ENCODE data around the gene WWTR1. TPM values are rescaled to one million over a fixed set of nuclear protein-coding genes. Genes with fewer than 3 reads are reported as not detected.

WWTR1 gene
- total RNA-seq, 1 experiment from 2014 or later = 14.1 TPM

DNA sequence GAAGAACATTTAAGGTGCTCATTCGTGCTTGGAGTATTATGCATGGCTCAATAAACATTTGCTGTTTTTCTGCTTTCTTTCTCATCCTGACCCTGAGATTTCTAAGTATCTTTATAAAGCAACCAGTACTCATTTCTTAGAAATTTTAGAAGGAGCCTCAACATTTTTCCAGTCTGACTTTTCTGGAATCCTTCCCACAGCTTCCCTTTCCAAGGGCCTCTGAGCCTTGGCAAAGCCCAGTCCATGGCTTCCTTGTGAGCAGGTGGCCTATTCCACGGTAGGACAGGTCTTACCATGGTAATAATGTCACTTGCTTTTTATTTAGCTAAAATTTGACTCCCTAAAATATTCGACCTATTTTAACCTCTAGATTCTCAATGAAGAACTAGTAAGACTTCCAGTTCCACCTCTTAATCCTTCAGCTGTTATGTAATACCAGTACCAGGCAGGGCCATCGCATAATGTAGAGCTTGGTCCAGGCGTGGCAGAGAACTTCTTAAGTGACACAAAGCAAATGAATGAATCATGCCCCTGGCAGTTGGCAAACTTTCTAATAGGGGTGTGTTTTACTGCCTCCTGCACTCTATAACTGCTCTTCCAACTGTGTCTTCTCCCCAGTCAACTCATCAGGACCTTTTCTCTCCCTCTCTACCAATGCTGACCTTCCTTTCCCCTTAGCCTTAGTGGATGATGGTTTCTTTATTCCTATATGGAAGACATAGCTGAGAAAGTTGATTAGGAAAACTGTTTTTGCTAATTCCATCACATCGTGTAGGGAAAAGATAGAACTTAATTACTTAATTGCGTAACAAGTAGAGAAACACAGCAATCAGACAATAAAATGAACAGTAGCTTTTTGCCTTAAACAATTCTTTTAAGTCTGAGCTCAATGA, 184.2 kb downstream of the WWTR1 start:
- no peak overlapping the region for H3K4me3 ChIP-seq (ENCODE audit: insufficient read depth, low read depth, low read length)
- no peaks in the 10 kb centered on the region; the same call in 1 of the 2 replicates for H3K27me3 ChIP-seq (ENCODE audit: control insufficient read depth, insufficient read depth, low read length)
- no peaks in the 10 kb centered on the region for H3K36me3 ChIP-seq (replicated peaks; ENCODE audit: control insufficient read depth, insufficient read depth, low read length)
- DNase-seq = no peak

DNA sequence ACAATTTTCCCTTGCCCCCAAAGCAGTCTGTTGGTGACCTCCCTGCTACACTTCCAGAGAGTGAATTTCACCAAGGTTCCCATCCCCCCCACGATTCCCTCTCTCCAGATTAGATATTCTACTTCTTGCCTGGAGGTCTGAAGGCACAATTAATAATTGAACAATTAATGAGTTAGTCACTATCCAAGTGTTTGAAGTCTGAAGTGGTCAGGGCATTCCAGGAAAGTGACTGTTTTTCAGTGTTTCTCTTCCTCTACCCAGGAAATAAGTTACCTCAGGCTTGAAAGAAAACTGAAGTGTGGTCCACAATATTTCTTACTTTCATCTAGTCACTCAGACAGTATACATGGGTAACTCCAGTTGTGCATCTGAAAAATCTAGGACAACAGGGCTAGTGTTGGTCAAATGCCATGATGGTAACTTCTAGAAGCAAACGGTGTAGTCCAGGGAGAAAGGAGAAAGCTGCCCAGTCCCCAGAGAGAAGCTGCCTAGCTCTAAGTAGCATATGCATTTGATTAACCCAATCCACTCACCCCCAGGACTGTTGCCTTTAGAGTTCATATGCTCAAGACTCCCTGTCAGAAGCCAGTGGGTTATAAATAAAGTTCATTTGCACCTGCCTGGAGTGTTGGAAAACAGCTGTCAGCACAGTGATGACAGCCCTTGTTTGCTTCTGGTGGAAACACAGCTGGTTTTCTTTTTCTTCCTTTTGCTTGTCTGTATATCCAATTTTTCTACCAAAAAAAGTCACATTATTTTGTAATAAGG, 185.6 kb downstream of the WWTR1 start:
- Histone ChIP-seq H3K4me3 (ENCODE audit: insufficient read depth, low read depth, low read length) (no peak overlapping the region), H3K36me3 (replicated peaks; ENCODE audit: control insufficient read depth, insufficient read depth, low read length) (no peaks in the 10 kb centered on the region), H3K27me3 (ENCODE audit: control insufficient read depth, insufficient read depth, low read length) (no peaks in the 10 kb centered on the region; the same call in 1 of the 2 replicates)
- DNase-seq = no peak

DNA sequence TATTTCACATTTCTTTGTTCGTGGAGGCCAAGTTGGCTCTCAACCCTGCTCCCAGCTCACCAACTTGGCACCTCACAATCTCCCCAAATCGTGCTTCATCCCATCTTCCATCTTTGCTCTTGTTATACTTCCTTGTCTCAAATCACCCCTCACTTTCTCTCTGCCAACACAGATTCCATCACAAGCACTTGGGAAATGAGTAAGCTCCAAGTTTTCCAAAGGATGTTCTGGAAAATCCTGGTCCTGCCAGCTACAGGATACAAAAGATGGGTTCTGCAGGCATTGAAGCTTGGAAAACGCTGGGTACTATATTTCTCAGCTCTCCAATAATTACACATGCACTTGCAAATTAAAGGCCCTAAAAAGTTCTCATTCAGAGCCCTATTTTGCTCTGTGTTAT, 187.4 kb downstream of the WWTR1 start:
- Histone ChIP-seq H3K4me3 (ENCODE audit: insufficient read depth, low read depth, low read length) (no peak overlapping the region), H3K36me3 (replicated peaks; ENCODE audit: control insufficient read depth, insufficient read depth, low read length) (no peaks in the 10 kb centered on the region), H3K27me3 (ENCODE audit: control insufficient read depth, insufficient read depth, low read length) (no peaks in the 10 kb centered on the region; the same call in 1 of the 2 replicates)
- DNase-seq = no peak

DNA sequence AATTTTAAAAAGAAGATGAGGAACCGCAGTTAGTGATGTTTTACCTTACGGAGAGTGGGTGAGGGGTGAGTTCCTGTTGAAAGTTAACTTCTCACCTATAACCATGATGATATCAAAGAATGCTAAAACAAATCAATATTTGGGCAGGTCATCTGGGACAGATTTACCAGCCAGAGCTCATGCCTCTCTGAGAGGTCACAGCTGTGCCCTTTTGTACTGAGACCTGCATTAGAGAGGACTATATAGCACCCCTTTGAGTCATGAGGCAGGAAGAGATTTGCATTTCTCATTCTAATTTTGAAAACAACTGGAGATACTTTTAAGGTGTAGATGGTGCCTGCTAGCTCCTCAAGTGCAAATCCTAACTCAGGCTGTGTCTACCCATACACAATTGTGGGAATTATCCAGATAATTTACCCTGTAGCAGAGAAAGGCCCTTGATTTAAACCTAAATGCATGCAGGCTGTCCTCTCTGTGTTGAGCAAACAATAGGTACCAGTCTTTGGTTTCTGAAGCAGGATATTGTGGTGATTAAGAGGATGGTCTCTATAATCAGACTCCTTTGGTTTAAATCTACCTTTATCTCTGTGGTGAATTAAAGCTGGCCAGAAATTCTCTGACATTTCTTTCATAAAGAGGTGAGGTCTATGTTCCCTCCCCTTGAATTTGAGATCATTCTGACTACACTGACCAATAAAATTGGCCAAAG, 189.2 kb downstream of the WWTR1 start:
- H3K4me3 ChIP-seq (ENCODE audit: insufficient read depth, low read depth, low read length) = no peak overlapping the region

More for the DNA sequence above, 189.2 kb downstream of the WWTR1 start:
- H3K27me3 ChIP-seq (ENCODE audit: control insufficient read depth, insufficient read depth, low read length) = no peaks in the 10 kb centered on the region
- DNase-seq = no peak
- no peaks in the 10 kb centered on the region for H3K36me3 ChIP-seq (replicated peaks; ENCODE audit: control insufficient read depth, insufficient read depth, low read length)

Other genes starting within 250 kb of the WWTR1 start
- not detected in 2 replicates for gene TM4SF4, start 183.3 kb downstream of the WWTR1 start, total RNA-seq (2014; rRNA removed; shearing (Covaris generic))
- gene COMMD2, start 94.5 kb upstream of the WWTR1 start, total RNA-seq (2014; rRNA removed; shearing (Covaris generic)) = 41.3 and 58.9 TPM in 2 replicates
- gene ANKUB1, start 134.5 kb upstream of the WWTR1 start, total RNA-seq (2014; rRNA removed; shearing (Covaris generic)) = not detected in 2 replicates
- gene RNF13, start 155.2 kb upstream of the WWTR1 start, total RNA-seq (2014; rRNA removed; shearing (Covaris generic)) = 31.0 and 31.3 TPM in 2 replicates